H4 (cell line): Measurements from ENCODE around the gene PGBD5. TPM values are rescaled to one million over a fixed set of nuclear protein-coding genes. Genes with fewer than 3 reads are reported as not detected.

Experiments
- DNase-seq: peaks from one replicate; pipeline ENCODE4 v3.0.0-alpha.2; 2015; ENCODE audit warnings: low spot score
- total RNA-seq: library from RNA; depleted of rRNA; stranded (reverse); fragments of >200 nt; shearing (Covaris generic); gene quantifications from 2 replicates; pipeline ENCODE4 v1.2.3, GENCODE V29; 2014

PGBD5 gene
- total RNA-seq, 1 experiment from 2014 or later, result 1.5 TPM

- no peak for DNase-seq
Measured at GRCh38 chr1:230303069-230303468, 123.1 kb downstream of the PGBD5 start.

GRCh38 chr1:230301822-230302221, 124.3 kb downstream of the PGBD5 start:
- no peak for DNase-seq

GRCh38 chr1:230301322-230301721, 124.8 kb downstream of the PGBD5 start:
- DNase-seq, result no peak

GRCh38 chr1:230300322-230301301, 125.5 kb downstream of the PGBD5 start:
- DNase-seq, result no peak

- no peak for DNase-seq
Measured at GRCh38 chr1:230299191-230300006, 126.7 kb downstream of the PGBD5 start.

- no peak for DNase-seq
Measured at GRCh38 chr1:230295367-230295766, 130.8 kb downstream of the PGBD5 start.

GRCh38 chr1:230293390-230293700, 132.8 kb downstream of the PGBD5 start:
- no peak for DNase-seq

GRCh38 chr1:230292689-230293389, 133.3 kb downstream of the PGBD5 start:
- no peak for DNase-seq

GRCh38 chr1:230291731-230292620, 134.2 kb downstream of the PGBD5 start:
- no peak for DNase-seq

GRCh38 chr1:230289350-230289644, 136.8 kb downstream of the PGBD5 start:
- no peak for DNase-seq

- DNase-seq, result no peak
Measured at GRCh38 chr1:230288641-230289349, 137.3 kb downstream of the PGBD5 start.

GRCh38 chr1:230287674-230288315, 138.3 kb downstream of the PGBD5 start:
- no peak for DNase-seq

- DNase-seq, result no peak
Measured at GRCh38 chr1:230286890-230287269, 139.3 kb downstream of the PGBD5 start.

- no peak for DNase-seq
Measured at GRCh38 chr1:230286166-230286889, 139.8 kb downstream of the PGBD5 start.

GRCh38 chr1:230285351-230285750, 140.8 kb downstream of the PGBD5 start:
- DNase-seq, result no peak

- DNase-seq, result no peak
Measured at GRCh38 chr1:230284891-230285290, 141.2 kb downstream of the PGBD5 start.

GRCh38 chr1:230283678-230284077, 142.5 kb downstream of the PGBD5 start:
- DNase-seq, result no peak

- DNase-seq, result no peak
Measured at GRCh38 chr1:230282157-230282556, 144.0 kb downstream of the PGBD5 start.

GRCh38 chr1:230281556-230281955, 144.6 kb downstream of the PGBD5 start:
- DNase-seq, result no peak
